ENCODE measurements around the gene COMMD4. TPM values are rescaled to one million over a fixed set of nuclear protein-coding genes. Genes with fewer than 3 reads are reported as not detected.

Gene COMMD4
- total RNA-seq, 1 donor from 2014 or later: 36.4 TPM

- H3K27me3 ChIP-seq: no peaks in the 10 kb centered on the region
- H3K4me2 ChIP-seq: no peak overlapping the region
- no peak overlapping the region for H3K4me3 Mint-ChIP-seq
- peaks cover 10% of the 10 kb centered on the region for H3F3A ChIP-seq (ENCODE audit: low read depth)
- peaks cover 3% of the 10 kb centered on the region for H3K4me1 Mint-ChIP-seq
- no peaks in the 10 kb centered on the region for H3K9me3 ChIP-seq (ENCODE audit: low read depth)
- H3K27me3 Mint-ChIP-seq (ENCODE audit: insufficient read depth, low read depth): no peaks in the 10 kb centered on the region
- H3K27ac ChIP-seq: no peak overlapping the region
- peaks cover 8% of the 10 kb centered on the region for H3K36me3 Mint-ChIP-seq
- no peaks in the 10 kb centered on the region for H3K36me3 ChIP-seq
- no peak overlapping the region for H3K4me3 ChIP-seq
- TF ChIP-seq EZH2phosphoT487 (IDR thresholded peaks at IDR 0.05) (no peak), EZH2 (IDR thresholded peaks at IDR 0.05) (no peak), CTCF (IDR thresholded peaks at IDR 0.05) (no peak)
- H3K4me1 ChIP-seq: no peaks in the 10 kb centered on the region
- H3K9ac ChIP-seq: no peak overlapping the region
- H3K79me2 ChIP-seq (ENCODE audit: low read depth): no peaks in the 10 kb centered on the region
- peaks cover 10% of the 10 kb centered on the region for H4K20me1 ChIP-seq (ENCODE audit: low read depth)
- H3K27ac Mint-ChIP-seq: no peak overlapping the region
- no peaks in the 10 kb centered on the region for H3K9me3 Mint-ChIP-seq
- no peak overlapping the region for H2AFZ ChIP-seq (replicated peaks)
- no peak for DNase-seq (ENCODE audit: low spot score)
Measured at GRCh38 chr15:75363786-75364185, 27.9 kb downstream of the COMMD4 start.

- peaks cover 8% of the 10 kb centered on the region for H3K36me3 Mint-ChIP-seq
- H3K4me3 ChIP-seq: no peak overlapping the region
- H3K4me3 Mint-ChIP-seq: no peak overlapping the region
- peaks cover 6% of the 10 kb centered on the region for H3K79me2 ChIP-seq (ENCODE audit: low read depth)
- H3K9me3 Mint-ChIP-seq: no peaks in the 10 kb centered on the region
- DNase-seq (ENCODE audit: low spot score): no peak
- no peak overlapping the region for H3K4me2 ChIP-seq
- no peak overlapping the region for H3K27ac Mint-ChIP-seq
- no peaks in the 10 kb centered on the region for H3K27me3 ChIP-seq
- no peak for TF ChIP-seq EZH2 (IDR thresholded peaks at IDR 0.05)
- no peak for TF ChIP-seq CTCF (IDR thresholded peaks at IDR 0.05)
- TF ChIP-seq EZH2phosphoT487 (IDR thresholded peaks at IDR 0.05): no peak
- no peaks in the 10 kb centered on the region for H3K27me3 Mint-ChIP-seq (ENCODE audit: insufficient read depth, low read depth)
- H2AFZ ChIP-seq (replicated peaks): no peak overlapping the region
- H3K4me1 Mint-ChIP-seq: peaks cover 13% of the 10 kb centered on the region
- peaks cover 20% of the 10 kb centered on the region for H4K20me1 ChIP-seq (ENCODE audit: low read depth)
- peaks cover 8% of the 10 kb centered on the region for H3K4me1 ChIP-seq
- no peaks in the 10 kb centered on the region for H3K9me3 ChIP-seq (ENCODE audit: low read depth)
- peaks cover 21% of the 10 kb centered on the region for H3F3A ChIP-seq (ENCODE audit: low read depth)
- H3K36me3 ChIP-seq: no peaks in the 10 kb centered on the region
- H3K27ac ChIP-seq: no peak overlapping the region
- H3K9ac ChIP-seq: no peak overlapping the region
Measured at GRCh38 chr15:75364881-75365280, 29.0 kb downstream of the COMMD4 start.

GRCh38 chr15:75366163-75366562, 30.3 kb downstream of the COMMD4 start:
- H3K4me2 ChIP-seq: no peak overlapping the region
- no peak overlapping the region for H3K27ac ChIP-seq
- Mint-ChIP-seq H3K4me1 (peaks cover 15% of the 10 kb centered on the region), H3K36me3 (peaks cover 5% of the 10 kb centered on the region), H3K27me3 (ENCODE audit: insufficient read depth, low read depth) (no peaks in the 10 kb centered on the region), H3K27ac (no peak overlapping the region), H3K4me3 (no peak overlapping the region), H3K9me3 (no peaks in the 10 kb centered on the region)
- H3K27me3 ChIP-seq: no peaks in the 10 kb centered on the region
- H3K4me1 ChIP-seq: peaks cover 9% of the 10 kb centered on the region
- no peaks in the 10 kb centered on the region for H3K9me3 ChIP-seq (ENCODE audit: low read depth)
- peaks cover 22% of the 10 kb centered on the region for H4K20me1 ChIP-seq (ENCODE audit: low read depth)
- H3F3A ChIP-seq (ENCODE audit: low read depth): peaks cover 31% of the 10 kb centered on the region
- no peak overlapping the region for H3K9ac ChIP-seq
- no peak overlapping the region for H3K4me3 ChIP-seq
- no peak for DNase-seq (ENCODE audit: low spot score)
- peaks cover 12% of the 10 kb centered on the region for H3K36me3 ChIP-seq
- no peak overlapping the region for H2AFZ ChIP-seq (replicated peaks)
- TF ChIP-seq CTCF (IDR thresholded peaks at IDR 0.05) (no peak), EZH2 (IDR thresholded peaks at IDR 0.05) (no peak), EZH2phosphoT487 (IDR thresholded peaks at IDR 0.05) (no peak)
- peaks cover 14% of the 10 kb centered on the region for H3K79me2 ChIP-seq (ENCODE audit: low read depth)

Measured in neural progenitor cell (in vitro differentiated cells).